Breast epithelium (tissue), 3 donors: ENCODE results near the gene DCD.

ENCODE experiments used
- POLR2AphosphoS5 ChIP-seq, 3 donors: sonication (generic); formaldehyde crosslinking; IDR thresholded peaks; one replicate each; pipeline ENCODE4 v1.6.1; 2017; ENCODE audit warnings: antibody characterized with exemption in 3 of 3
- TF ChIP-seq, protein P1 (sequence below), 3 donors: fragments of 450-650 bp; IDR thresholded peaks; one replicate each; pipeline ENCODE4 v1.5.1; 2016 to 2017; ENCODE audit warnings: antibody characterized with exemption in 3 of 3, mild to moderate bottlenecking in 3 of 3, moderate library complexity in 3 of 3

DNA sequence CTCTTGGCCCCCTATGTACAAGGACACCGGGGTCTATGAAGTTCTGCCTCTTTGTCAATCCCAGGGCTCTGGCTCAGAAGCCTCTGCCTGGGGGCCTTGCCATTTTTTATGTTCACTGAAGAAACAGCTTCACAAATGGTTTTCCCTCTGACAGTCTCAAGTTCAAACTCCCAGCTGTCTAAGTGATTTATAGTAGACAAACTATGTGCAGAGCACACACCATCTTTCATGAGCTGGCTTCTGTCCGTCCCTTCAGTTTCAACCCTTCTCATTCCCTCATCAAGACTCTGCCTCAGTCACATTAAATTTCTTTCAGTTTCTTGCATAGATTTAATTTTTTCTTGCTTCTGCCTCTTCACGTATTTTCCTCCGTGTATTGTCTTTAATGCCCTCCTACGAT, 2.7 kb upstream of the DCD start:
- TF ChIP-seq, protein P1, sequence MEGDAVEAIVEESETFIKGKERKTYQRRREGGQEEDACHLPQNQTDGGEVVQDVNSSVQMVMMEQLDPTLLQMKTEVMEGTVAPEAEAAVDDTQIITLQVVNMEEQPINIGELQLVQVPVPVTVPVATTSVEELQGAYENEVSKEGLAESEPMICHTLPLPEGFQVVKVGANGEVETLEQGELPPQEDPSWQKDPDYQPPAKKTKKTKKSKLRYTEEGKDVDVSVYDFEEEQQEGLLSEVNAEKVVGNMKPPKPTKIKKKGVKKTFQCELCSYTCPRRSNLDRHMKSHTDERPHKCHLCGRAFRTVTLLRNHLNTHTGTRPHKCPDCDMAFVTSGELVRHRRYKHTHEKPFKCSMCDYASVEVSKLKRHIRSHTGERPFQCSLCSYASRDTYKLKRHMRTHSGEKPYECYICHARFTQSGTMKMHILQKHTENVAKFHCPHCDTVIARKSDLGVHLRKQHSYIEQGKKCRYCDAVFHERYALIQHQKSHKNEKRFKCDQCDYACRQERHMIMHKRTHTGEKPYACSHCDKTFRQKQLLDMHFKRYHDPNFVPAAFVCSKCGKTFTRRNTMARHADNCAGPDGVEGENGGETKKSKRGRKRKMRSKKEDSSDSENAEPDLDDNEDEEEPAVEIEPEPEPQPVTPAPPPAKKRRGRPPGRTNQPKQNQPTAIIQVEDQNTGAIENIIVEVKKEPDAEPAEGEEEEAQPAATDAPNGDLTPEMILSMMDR (IDR thresholded peaks at IDR 0.05) = no peak
- TF ChIP-seq POLR2AphosphoS5 (IDR thresholded peaks at IDR 0.05) = no peak
